ENCODE data around the gene PCDHAC2.

Gene PCDHAC2

DNA sequence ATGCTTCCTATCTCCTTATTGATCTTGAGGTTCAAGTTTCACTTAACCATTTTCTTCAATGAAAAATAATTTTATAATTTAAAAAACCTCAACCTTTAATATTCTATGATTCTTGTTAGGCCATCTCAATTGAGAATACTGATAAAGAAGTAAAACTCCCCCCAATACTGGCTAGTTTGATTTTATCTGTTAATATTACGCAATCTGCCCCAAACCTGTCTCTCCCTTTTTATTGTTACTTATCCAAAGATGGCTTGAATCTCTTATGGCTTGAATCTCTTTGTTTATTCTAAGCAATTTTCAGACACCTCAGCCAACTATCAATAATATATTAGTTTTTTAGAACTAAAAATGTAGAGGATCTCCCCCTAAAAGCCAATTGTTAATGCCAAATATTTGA, 4.1 kb upstream of the PCDHAC2 start:
- H3K27me3 ChIP-seq (ENCODE audit: control insufficient read depth in 5 of 5, insufficient read depth in 4 of 5, low read length in 5 of 5) = peaks cover 8 to 12% (median 10%) of the 10 kb centered on the region in 5 donors

DNA sequence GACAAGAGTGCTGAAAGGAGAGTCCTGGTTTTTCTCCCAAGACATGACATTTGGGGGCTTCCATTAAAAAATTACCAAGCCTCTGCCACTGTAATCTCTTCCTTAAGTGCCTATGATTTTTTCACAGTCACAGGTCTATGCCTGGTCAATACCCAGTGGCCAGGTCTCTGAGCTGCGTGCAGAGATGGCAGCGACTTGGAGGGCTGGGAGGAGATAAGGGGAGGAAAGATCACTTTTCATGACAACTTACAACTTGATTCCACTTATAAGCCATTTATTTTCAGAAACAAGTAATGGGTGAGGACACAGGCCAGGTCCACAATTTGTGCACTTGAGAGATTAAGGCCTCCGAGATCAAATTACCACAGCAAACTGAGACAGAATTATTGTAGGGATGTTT, 1.9 kb upstream of the PCDHAC2 start:
- no peak overlapping the region for H3K4me3 ChIP-seq (ENCODE audit: low read depth in 1 of 5, low read length in 5 of 5)
- no peaks in the 10 kb centered on the region for H3K9me3 ChIP-seq (ENCODE audit: control insufficient read depth in 5 of 5, low read length in 5 of 5)
- H3K36me3 ChIP-seq (ENCODE audit: control insufficient read depth in 5 of 5, insufficient read depth in 5 of 5, low read length in 5 of 5) = no peaks in the 10 kb centered on the region
- H3K27me3 ChIP-seq (ENCODE audit: control insufficient read depth in 5 of 5, insufficient read depth in 4 of 5, low read length in 5 of 5) = peaks cover 8 to 22% (median 15%) of the 10 kb centered on the region in 5 donors
- H3K4me1 ChIP-seq (ENCODE audit: control insufficient read depth in 5 of 5, insufficient read depth in 5 of 5, low read length in 5 of 5) = peaks cover 3 to 19% (median 18%) of the 10 kb centered on the region in 5 donors
- H3K27ac ChIP-seq (ENCODE audit: low read depth, low read length) = no peak overlapping the region
- no peak overlapping the region for H3K9ac ChIP-seq (ENCODE audit: low read length in 5 of 5)

More for the DNA sequence above, 4.1 kb upstream of the PCDHAC2 start:
- Histone ChIP-seq H3K36me3 (ENCODE audit: control insufficient read depth in 5 of 5, insufficient read depth in 5 of 5, low read length in 5 of 5) (no peaks in the 10 kb centered on the region), H3K9me3 (ENCODE audit: control insufficient read depth in 5 of 5, low read length in 5 of 5) (no peaks in the 10 kb centered on the region), H3K4me3 (ENCODE audit: low read depth in 1 of 5, low read length in 5 of 5) (no peak overlapping the region), H3K4me1 (ENCODE audit: control insufficient read depth in 5 of 5, insufficient read depth in 5 of 5, low read length in 5 of 5) (peaks cover 3 to 16% (median 16%) of the 10 kb centered on the region in 5 donors), H3K9ac (ENCODE audit: low read length in 5 of 5) (no peak overlapping the region), H3K27ac (ENCODE audit: low read depth, low read length) (no peak overlapping the region)

DNA sequence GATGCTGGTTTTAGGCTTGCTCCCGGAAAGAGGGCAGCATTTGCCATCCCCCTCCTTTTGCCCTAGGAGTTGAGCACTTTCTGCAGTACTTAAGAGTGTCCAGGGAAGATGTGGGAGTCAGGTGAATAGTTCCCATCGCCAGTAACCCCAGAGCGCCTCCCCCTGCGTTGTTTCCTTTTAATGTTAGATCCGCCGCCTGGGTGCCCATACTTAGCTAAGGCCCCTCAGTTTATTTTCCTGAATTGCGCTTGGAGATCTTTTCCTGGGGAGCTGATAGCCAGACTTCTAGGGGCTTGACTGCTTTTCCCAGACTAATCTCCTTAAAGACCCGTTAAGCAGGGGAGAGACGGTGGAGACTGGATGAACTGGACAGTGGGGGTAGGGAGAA, 377 bp upstream of the PCDHAC2 start:
- Histone ChIP-seq H3K9me3 (ENCODE audit: control insufficient read depth in 5 of 5, low read length in 5 of 5) (no peaks in the 10 kb centered on the region), H3K27ac (ENCODE audit: low read depth, low read length) (no peak overlapping the region), H3K4me3 (ENCODE audit: low read depth in 1 of 5, low read length in 5 of 5) (peak overlapping the region; percentile 59 to 79 (median 69)), H3K36me3 (ENCODE audit: control insufficient read depth in 5 of 5, insufficient read depth in 5 of 5, low read length in 5 of 5) (no peaks in the 10 kb centered on the region), H3K4me1 (ENCODE audit: control insufficient read depth in 5 of 5, insufficient read depth in 5 of 5, low read length in 5 of 5) (peaks cover 3 to 19% (median 18%) of the 10 kb centered on the region in 5 donors), H3K27me3 (ENCODE audit: control insufficient read depth in 5 of 5, insufficient read depth in 4 of 5, low read length in 5 of 5) (peaks cover 8 to 22% (median 15%) of the 10 kb centered on the region in 5 donors), H3K9ac (ENCODE audit: low read length in 5 of 5) (peak overlapping the region in 3 of 5 donors; percentile 10 to 65 (median 56))

DNA sequence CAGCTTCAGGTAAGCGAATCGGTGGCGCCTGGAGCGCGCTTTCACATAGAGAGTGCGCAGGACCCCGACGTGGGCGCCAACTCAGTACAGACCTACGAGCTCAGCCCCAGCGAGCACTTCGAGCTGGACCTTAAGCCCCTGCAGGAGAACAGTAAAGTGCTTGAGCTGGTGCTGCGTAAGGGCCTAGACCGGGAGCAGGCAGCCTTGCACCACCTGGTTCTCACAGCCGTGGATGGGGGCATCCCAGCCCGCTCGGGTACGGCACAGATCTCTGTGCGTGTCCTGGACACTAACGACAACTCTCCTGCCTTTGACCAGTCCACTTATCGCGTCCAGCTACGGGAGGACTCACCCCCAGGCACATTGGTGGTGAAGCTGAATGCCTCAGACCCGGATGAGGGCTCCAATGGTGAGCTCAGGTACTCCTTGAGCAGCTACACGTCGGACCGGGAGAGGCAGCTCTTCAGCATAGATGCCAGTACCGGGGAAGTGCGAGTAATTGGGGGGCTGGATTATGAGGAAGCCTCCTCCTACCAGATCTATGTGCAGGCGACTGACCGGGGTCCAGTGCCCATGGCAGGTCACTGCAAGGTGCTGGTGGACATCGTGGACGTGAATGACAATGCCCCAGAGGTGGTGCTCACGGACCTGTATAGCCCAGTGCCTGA, 1.1 kb downstream of the PCDHAC2 start:
- Histone ChIP-seq H3K4me3 (ENCODE audit: low read depth in 1 of 5, low read length in 5 of 5) (peak overlapping the region in 4 of 5 donors; percentile 66 to 79 (median 74)), H3K9ac (ENCODE audit: low read length in 5 of 5) (no peak overlapping the region)

DNA sequence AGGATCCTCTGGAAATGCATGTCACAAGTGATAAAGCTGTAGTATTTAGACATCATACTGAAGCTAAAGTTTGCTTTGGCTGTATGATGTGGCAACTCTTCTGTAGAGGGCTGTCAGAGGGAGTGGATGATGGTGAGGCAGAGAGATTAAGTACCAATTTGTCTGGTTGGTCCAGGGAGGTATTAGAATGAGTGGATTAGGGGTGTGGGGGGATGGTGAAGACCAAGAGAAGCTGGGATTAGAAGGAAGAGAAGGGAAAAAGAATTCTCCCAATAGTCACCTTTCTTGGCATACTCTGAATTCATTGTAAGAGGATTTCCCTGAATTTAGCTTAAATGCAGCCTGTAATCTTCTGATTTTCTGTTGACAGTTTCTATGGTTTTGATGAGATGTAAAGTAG, 3.6 kb downstream of the PCDHAC2 start:
- Histone ChIP-seq H3K9me3 (ENCODE audit: control insufficient read depth in 5 of 5, low read length in 5 of 5) (no peaks in the 10 kb centered on the region), H3K36me3 (ENCODE audit: control insufficient read depth in 5 of 5, insufficient read depth in 5 of 5, low read length in 5 of 5) (no peaks in the 10 kb centered on the region), H3K9ac (ENCODE audit: low read length in 5 of 5) (no peak overlapping the region), H3K4me1 (ENCODE audit: control insufficient read depth in 5 of 5, insufficient read depth in 5 of 5, low read length in 5 of 5) (peaks cover 3 to 19% (median 18%) of the 10 kb centered on the region in 5 donors), H3K27ac (ENCODE audit: low read depth, low read length) (no peak overlapping the region), H3K4me3 (ENCODE audit: low read depth in 1 of 5, low read length in 5 of 5) (no peak overlapping the region), H3K27me3 (ENCODE audit: control insufficient read depth in 5 of 5, insufficient read depth in 4 of 5, low read length in 5 of 5) (peaks cover 8 to 22% (median 15%) of the 10 kb centered on the region in 5 donors)

More for the DNA sequence above, 1.1 kb downstream of the PCDHAC2 start:
- Histone ChIP-seq H3K27me3 (ENCODE audit: control insufficient read depth in 5 of 5, insufficient read depth in 4 of 5, low read length in 5 of 5) (peaks cover 8 to 22% (median 15%) of the 10 kb centered on the region in 5 donors), H3K9me3 (ENCODE audit: control insufficient read depth in 5 of 5, low read length in 5 of 5) (no peaks in the 10 kb centered on the region), H3K4me1 (ENCODE audit: control insufficient read depth in 5 of 5, insufficient read depth in 5 of 5, low read length in 5 of 5) (peaks cover 3 to 19% (median 18%) of the 10 kb centered on the region in 5 donors), H3K36me3 (ENCODE audit: control insufficient read depth in 5 of 5, insufficient read depth in 5 of 5, low read length in 5 of 5) (no peaks in the 10 kb centered on the region), H3K27ac (ENCODE audit: low read depth, low read length) (no peak overlapping the region)

DNA sequence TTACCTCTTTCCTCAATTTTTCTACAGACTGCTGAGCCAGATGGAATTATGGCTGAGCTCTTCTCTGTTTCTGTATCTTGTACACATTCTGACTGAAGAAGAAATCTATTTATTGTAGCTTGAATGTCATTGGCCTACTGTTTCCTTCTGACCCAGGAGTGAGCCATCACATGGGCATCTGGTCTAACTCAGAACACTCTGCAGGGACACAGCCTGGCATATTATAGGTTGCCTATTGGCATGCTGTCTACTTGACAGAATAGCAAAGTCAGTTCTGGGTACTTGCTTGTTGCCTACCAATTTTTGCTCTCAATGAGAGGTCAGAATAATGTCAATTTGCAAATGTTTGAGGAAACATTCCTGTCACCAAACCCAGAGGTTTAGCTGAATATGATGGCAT, 7.3 kb downstream of the PCDHAC2 start:
- Histone ChIP-seq H3K9ac (ENCODE audit: low read length in 5 of 5) (no peak overlapping the region), H3K27ac (ENCODE audit: low read depth, low read length) (no peak overlapping the region), H3K4me3 (ENCODE audit: low read depth in 1 of 5, low read length in 5 of 5) (no peak overlapping the region), H3K36me3 (ENCODE audit: control insufficient read depth in 5 of 5, insufficient read depth in 5 of 5, low read length in 5 of 5) (no peaks in the 10 kb centered on the region), H3K4me1 (ENCODE audit: control insufficient read depth in 5 of 5, insufficient read depth in 5 of 5, low read length in 5 of 5) (peaks cover 0 to 22% (median 19%) of the 10 kb centered on the region in 5 donors), H3K9me3 (ENCODE audit: control insufficient read depth in 5 of 5, low read length in 5 of 5) (no peaks in the 10 kb centered on the region), H3K27me3 (ENCODE audit: control insufficient read depth in 5 of 5, insufficient read depth in 4 of 5, low read length in 5 of 5) (no peaks in the 10 kb centered on the region)

DNA sequence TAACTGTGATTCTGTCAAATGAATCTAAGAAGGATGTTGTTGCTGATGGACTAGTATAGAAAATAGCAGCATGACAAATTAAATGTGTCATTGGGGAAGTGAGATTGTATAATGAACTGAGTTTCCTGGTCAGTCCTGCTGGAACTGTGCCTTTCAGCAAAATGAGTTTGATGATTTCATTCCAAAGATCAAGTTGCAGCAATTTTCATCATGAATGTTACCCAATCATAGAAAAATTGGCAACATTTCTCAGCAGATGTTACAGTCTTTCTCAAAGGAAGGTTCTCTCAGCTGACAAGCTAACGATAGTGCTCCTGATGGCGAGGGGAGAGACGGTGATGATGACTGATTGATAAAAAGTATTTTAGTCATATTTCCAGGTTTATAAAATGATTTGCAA, 10.7 kb downstream of the PCDHAC2 start:
- H3K4me1 ChIP-seq (ENCODE audit: control insufficient read depth in 5 of 5, insufficient read depth in 5 of 5, low read length in 5 of 5) = peaks cover 0 to 26% (median 23%) of the 10 kb centered on the region in 5 donors
- H3K9me3 ChIP-seq (ENCODE audit: control insufficient read depth in 5 of 5, low read length in 5 of 5) = no peaks in the 10 kb centered on the region
- no peak overlapping the region for H3K9ac ChIP-seq (ENCODE audit: low read length in 5 of 5)
- no peak overlapping the region for H3K4me3 ChIP-seq (ENCODE audit: low read depth in 1 of 5, low read length in 5 of 5)
- no peaks in the 10 kb centered on the region for H3K36me3 ChIP-seq (ENCODE audit: control insufficient read depth in 5 of 5, insufficient read depth in 5 of 5, low read length in 5 of 5)
- no peaks in the 10 kb centered on the region for H3K27me3 ChIP-seq (ENCODE audit: control insufficient read depth in 5 of 5, insufficient read depth in 4 of 5, low read length in 5 of 5)
- no peak overlapping the region for H3K27ac ChIP-seq (ENCODE audit: low read depth, low read length)

DNA sequence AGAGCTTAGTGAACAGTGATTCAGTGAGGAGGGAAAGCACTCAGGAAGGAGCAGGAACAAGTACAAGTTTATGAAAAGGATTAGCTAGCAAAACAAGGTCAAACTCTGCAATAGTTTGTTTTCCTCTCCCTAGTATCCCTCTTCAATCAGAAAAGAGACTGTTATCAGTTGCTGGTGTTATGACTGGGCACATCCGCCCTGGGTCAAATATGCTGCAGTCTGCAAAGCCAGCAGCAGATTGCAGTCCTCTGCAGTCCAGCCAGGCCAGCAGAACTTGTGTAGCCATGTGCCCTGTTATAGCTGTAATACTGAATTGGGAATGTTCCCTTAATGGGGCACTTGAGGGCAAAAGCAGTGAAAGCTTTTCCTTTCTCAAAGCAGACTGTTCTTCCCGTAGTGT, 12.0 kb downstream of the PCDHAC2 start:
- Histone ChIP-seq H3K9ac (ENCODE audit: low read length in 5 of 5) (no peak overlapping the region), H3K9me3 (ENCODE audit: control insufficient read depth in 5 of 5, low read length in 5 of 5) (no peaks in the 10 kb centered on the region), H3K4me3 (ENCODE audit: low read depth in 1 of 5, low read length in 5 of 5) (no peak overlapping the region), H3K36me3 (ENCODE audit: control insufficient read depth in 5 of 5, insufficient read depth in 5 of 5, low read length in 5 of 5) (no peaks in the 10 kb centered on the region), H3K27ac (ENCODE audit: low read depth, low read length) (no peak overlapping the region), H3K4me1 (ENCODE audit: control insufficient read depth in 5 of 5, insufficient read depth in 5 of 5, low read length in 5 of 5) (peaks cover 0 to 27% (median 23%) of the 10 kb centered on the region in 5 donors), H3K27me3 (ENCODE audit: control insufficient read depth in 5 of 5, insufficient read depth in 4 of 5, low read length in 5 of 5) (no peaks in the 10 kb centered on the region)

DNA sequence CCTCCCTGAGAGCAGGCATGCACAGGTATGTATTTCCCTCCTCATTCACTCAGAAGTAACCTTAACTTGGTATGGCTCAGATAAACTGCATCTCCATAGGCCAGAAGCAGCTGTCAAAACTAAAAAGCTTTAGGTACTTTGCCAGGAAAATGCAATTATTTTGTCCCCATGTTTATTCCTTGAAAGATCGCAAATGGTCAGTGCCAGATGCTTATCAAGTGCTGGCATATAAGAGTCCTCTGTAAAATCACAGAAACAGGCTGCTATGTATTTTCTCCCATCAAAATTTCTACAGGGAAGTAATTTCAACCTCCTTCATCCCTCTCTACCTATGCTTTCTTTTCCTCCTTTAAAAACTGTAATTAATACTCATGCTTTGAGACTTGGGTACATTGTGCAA, 12.7 kb downstream of the PCDHAC2 start:
- Histone ChIP-seq H3K4me3 (ENCODE audit: low read depth in 1 of 5, low read length in 5 of 5) (no peak overlapping the region), H3K36me3 (ENCODE audit: control insufficient read depth in 5 of 5, insufficient read depth in 5 of 5, low read length in 5 of 5) (no peaks in the 10 kb centered on the region), H3K9me3 (ENCODE audit: control insufficient read depth in 5 of 5, low read length in 5 of 5) (no peaks in the 10 kb centered on the region), H3K27me3 (ENCODE audit: control insufficient read depth in 5 of 5, insufficient read depth in 4 of 5, low read length in 5 of 5) (no peaks in the 10 kb centered on the region), H3K9ac (ENCODE audit: low read length in 5 of 5) (no peak overlapping the region), H3K4me1 (ENCODE audit: control insufficient read depth in 5 of 5, insufficient read depth in 5 of 5, low read length in 5 of 5) (peaks cover 0 to 32% (median 23%) of the 10 kb centered on the region in 5 donors), H3K27ac (ENCODE audit: low read depth, low read length) (no peak overlapping the region)

DNA sequence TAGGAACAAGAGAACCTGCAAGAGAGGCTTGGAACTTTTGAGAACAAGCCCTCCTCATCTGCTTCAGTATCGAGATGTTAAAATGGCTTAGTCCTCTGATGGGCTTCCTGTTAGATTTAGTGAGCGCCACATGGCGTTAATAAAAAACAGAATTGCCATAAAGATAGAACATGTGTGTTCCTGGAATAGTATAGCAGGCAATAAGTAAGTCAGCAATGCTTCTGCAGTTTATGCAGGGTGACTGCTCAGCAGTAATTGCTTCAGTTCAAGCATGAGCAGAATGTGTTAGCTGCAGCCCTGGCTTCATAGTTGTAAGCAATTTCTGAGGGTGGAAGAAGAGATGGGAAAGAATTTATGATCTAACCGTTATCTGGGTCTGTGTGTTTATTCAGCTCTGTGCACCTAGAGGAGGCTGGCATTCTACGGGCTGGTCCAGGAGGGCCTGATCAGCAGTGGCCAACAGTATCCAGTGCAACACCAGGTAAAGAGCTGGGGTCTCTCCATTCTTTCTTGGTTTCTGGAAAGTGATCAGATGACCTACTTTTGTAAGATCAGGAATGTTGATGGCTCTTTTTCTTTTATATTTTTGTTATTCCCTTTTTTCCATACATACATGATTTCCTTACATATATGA, 15.9 kb downstream of the PCDHAC2 start:
- no peaks in the 10 kb centered on the region for H3K9me3 ChIP-seq (ENCODE audit: control insufficient read depth in 5 of 5, low read length in 5 of 5)
- no peaks in the 10 kb centered on the region for H3K27me3 ChIP-seq (ENCODE audit: control insufficient read depth in 5 of 5, insufficient read depth in 4 of 5, low read length in 5 of 5)
- H3K4me3 ChIP-seq (ENCODE audit: low read depth in 1 of 5, low read length in 5 of 5) = no peak overlapping the region
- H3K27ac ChIP-seq (ENCODE audit: low read depth, low read length) = no peak overlapping the region
- no peak overlapping the region for H3K9ac ChIP-seq (ENCODE audit: low read length in 5 of 5)
- peaks cover 0 to 29% (median 23%) of the 10 kb centered on the region in 5 donors for H3K4me1 ChIP-seq (ENCODE audit: control insufficient read depth in 5 of 5, insufficient read depth in 5 of 5, low read length in 5 of 5)
- no peaks in the 10 kb centered on the region for H3K36me3 ChIP-seq (ENCODE audit: control insufficient read depth in 5 of 5, insufficient read depth in 5 of 5, low read length in 5 of 5)
